ENCODE measurements around the gene ZDHHC14. TPM values are rescaled to one million over a fixed set of nuclear protein-coding genes. Genes with fewer than 3 reads are reported as not detected.

Gene ZDHHC14
- total RNA-seq, 1 experiment from 2014 or later, result 1.7 TPM

DNA sequence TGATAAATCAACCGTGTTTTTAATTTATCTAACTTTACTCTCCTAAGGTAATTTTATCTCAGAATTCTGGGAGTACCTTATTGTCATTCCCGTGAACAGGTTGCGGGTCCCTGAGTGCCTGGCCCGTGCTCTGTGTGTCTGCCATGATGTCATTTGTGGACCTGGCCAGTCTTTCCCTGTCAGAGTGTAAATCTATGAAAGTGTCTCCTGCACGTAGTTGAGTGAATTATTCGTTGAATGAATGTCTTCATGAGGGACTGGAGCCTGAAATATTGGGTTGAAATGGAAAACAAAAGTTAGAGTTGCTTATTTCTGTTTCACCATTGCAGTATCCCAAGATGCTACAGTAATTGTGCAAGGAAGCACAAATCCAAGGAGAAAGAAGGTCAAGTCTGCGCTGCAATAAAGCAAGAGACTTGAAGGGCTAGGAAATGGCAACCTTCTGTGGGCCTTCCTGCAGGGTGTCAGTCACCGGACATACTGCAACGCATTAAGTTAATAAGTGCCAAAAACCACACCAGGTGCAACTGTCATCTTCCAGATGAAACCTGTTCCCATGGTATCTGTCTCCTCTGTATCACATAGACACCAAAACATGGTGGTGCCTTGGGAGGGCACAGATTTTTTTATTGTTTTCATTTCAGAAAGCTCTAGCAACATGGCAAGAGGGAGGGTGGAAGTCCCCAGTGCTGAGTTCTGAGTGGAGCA, 135.5 kb downstream of the ZDHHC14 start:
- no peaks in the 10 kb centered on the region for H3K36me3 Mint-ChIP-seq (ENCODE audit: insufficient read depth in 1 of 3, low read depth in 3 of 3)
- Histone ChIP-seq H3T11ph (ENCODE audit: low read length) (no peak overlapping the region), H2AK5ac (ENCODE audit: insufficient read length, low read length) (no peak overlapping the region), H4K91ac (ENCODE audit: insufficient read length, low read depth, low read length) (no peak overlapping the region), H3K23me2 (ENCODE audit: insufficient read length, low read depth, low read length, poor library complexity, severe bottlenecking) (no peaks in the 10 kb centered on the region), H2BK12ac (ENCODE audit: insufficient read length, low read depth, low read length) (no peak overlapping the region), H3K23ac (ENCODE audit: insufficient read length, low read depth, low read length) (no peak overlapping the region), H3K56ac (ENCODE audit: insufficient read length, low read depth, low read length) (no peak overlapping the region), H2BK120ac (ENCODE audit: low read depth, low read length, poor library complexity, severe bottlenecking) (no peak overlapping the region), H3K18ac (ENCODE audit: insufficient read length, low read depth, low read length) (no peak overlapping the region), H3K4ac (ENCODE audit: low read depth, low read length) (no peak overlapping the region), H3K79me2 (ENCODE audit: insufficient read depth, low read length) (no peaks in the 10 kb centered on the region), H2BK20ac (ENCODE audit: low read depth, low read length, poor library complexity, severe bottlenecking) (no peak overlapping the region), H3K9me3 (ENCODE audit: control insufficient read depth, low read depth, low read length) (no peaks in the 10 kb centered on the region), H3K79me1 (ENCODE audit: insufficient read depth, low read depth, low read length, poor library complexity, severe bottlenecking) (no peaks in the 10 kb centered on the region), H3K27me3 (ENCODE audit: insufficient read depth, low read length) (no peaks in the 10 kb centered on the region), H2BK15ac (ENCODE audit: low read depth, low read length) (no peak overlapping the region), H3K4me1 (ENCODE audit: insufficient read depth, low read length) (no peaks in the 10 kb centered on the region), H2BK5ac (ENCODE audit: insufficient read length, low read length) (no peak overlapping the region), H3K27ac (ENCODE audit: insufficient read length, low read depth, low read length) (no peak overlapping the region), H3K9ac (ENCODE audit: extremely low read depth, insufficient read length, low read length) (no peak overlapping the region), H4K5ac (ENCODE audit: insufficient read length, low read depth, low read length) (no peak overlapping the region), H3K14ac (ENCODE audit: insufficient read depth, low read length) (no peak overlapping the region), H3K4me2 (ENCODE audit: insufficient read depth, insufficient read length, low read length) (no peak overlapping the region), H2AFZ (ENCODE audit: low read length) (no peak overlapping the region), H4K8ac (replicated peaks; ENCODE audit: insufficient read length, low read depth, low read length) (no peak overlapping the region), H4K20me1 (ENCODE audit: control insufficient read depth, insufficient read depth, insufficient read length) (no peaks in the 10 kb centered on the region)
- H3K27ac Mint-ChIP-seq, result no peak overlapping the region
- peaks cover 14 to 22% of the 10 kb centered on the region in 2 experiments for H3K4me1 Mint-ChIP-seq
- no peaks in the 10 kb centered on the region for H3K9me3 Mint-ChIP-seq
- no peaks in the 10 kb centered on the region for H3K27me3 Mint-ChIP-seq (ENCODE audit: low read depth)
- H3K4me3 Mint-ChIP-seq, result no peak overlapping the region
- WGBS (ENCODE audit: extremely low coverage, insufficient read length, low lambda C conversion rate), result no CpG with 5 or more reads among the region's 9 CpGs
- TF ChIP-seq, protein P1, sequence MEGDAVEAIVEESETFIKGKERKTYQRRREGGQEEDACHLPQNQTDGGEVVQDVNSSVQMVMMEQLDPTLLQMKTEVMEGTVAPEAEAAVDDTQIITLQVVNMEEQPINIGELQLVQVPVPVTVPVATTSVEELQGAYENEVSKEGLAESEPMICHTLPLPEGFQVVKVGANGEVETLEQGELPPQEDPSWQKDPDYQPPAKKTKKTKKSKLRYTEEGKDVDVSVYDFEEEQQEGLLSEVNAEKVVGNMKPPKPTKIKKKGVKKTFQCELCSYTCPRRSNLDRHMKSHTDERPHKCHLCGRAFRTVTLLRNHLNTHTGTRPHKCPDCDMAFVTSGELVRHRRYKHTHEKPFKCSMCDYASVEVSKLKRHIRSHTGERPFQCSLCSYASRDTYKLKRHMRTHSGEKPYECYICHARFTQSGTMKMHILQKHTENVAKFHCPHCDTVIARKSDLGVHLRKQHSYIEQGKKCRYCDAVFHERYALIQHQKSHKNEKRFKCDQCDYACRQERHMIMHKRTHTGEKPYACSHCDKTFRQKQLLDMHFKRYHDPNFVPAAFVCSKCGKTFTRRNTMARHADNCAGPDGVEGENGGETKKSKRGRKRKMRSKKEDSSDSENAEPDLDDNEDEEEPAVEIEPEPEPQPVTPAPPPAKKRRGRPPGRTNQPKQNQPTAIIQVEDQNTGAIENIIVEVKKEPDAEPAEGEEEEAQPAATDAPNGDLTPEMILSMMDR (conservative IDR thresholded peaks at IDR 0.05), result no peak
- no peak for DNase-seq

Data from H9 (cell line).